Panc1 (cell line): ENCODE results near the gene GRIA4. TPM values are rescaled to one million over a fixed set of nuclear protein-coding genes. Genes with fewer than 3 reads are reported as not detected.
"Not testable (repeated sequence)": the region's sequence is repeated elsewhere in the genome, so short reads cannot be mapped to it uniquely, and the experiment has no call there.

Experiments
- ATAC-seq: fragments of 200-7000 bp; cut with Tn5 transposase; 2 replicates; pipeline ENCODE4 v1.9.1; 2020; ENCODE audit warnings: mild to moderate bottlenecking, moderate library complexity
- BruUV-seq: library from RNA; stranded (reverse); fragments of 400-500 nt; replicated peaks from 2 replicates; lab custom pipeline; 2021; lab: Mats Ljungman, UMichigan
- CTCF ChIA-PET: fragments of 300-600 bp; sonication (Branson Sonifier 250); formaldehyde crosslinking; loops from one replicate; lab custom pipeline; 2022; ENCODE audit warnings: antibody characterized with exemption; lab: Charles Lee
- POLR2A ChIA-PET: fragments of 300-600 bp; sonication (Branson Sonifier 250); formaldehyde crosslinking; loops from one replicate; lab custom pipeline; 2022; ENCODE audit warnings: antibody characterized with exemption; lab: Charles Lee
- DNase-seq: peaks from one replicate; pipeline ENCODE4 v3.0.0-alpha.2; 2010; ENCODE audit warnings: low read depth, low spot score
- H3K27ac ChIP-seq: 2 replicates; pipeline ENCODE4 v1.5.1; 2011; ENCODE audit warnings: mild to moderate bottlenecking, low read length, inconsistent platforms
- H3K27me3 ChIP-seq: fragments of 200-500 bp; sonication (Bioruptor generic); 2 replicates; pipeline ENCODE4 v1.6.0; 2014; ENCODE audit warnings: low read length, inconsistent platforms; ENCODE audit not compliant: control insufficient read depth, insufficient read depth
- H3K36me3 ChIP-seq: fragments of 200-500 bp; sonication (Bioruptor generic); 2 replicates; pipeline ENCODE4 v1.5.1; 2014; ENCODE audit warnings: inconsistent platforms, mild to moderate bottlenecking, low read length, moderate library complexity; ENCODE audit not compliant: control insufficient read depth, insufficient read depth
- H3K4me1 ChIP-seq: 2 replicates; pipeline ENCODE4 v1.5.1; 2011; ENCODE audit warnings: inconsistent platforms, mild to moderate bottlenecking, low read length, moderate library complexity; ENCODE audit not compliant: control insufficient read depth, insufficient read depth
- H3K4me3 ChIP-seq, 2 experiments: 2 replicates each; pipeline ENCODE4 v1.5.1; 2011 to 2012; ENCODE audit warnings: low read depth in 2 of 2, low read length in 2 of 2, mild to moderate bottlenecking in 2 of 2, inconsistent platforms in 1 of 2, moderate library complexity in 1 of 2
- H3K9me3 ChIP-seq: fragments of 200-500 bp; sonication (Bioruptor generic); 2 replicates; pipeline ENCODE4 v1.5.1; 2014; ENCODE audit warnings: low read depth, mild to moderate bottlenecking, inconsistent platforms, low read length, moderate library complexity; ENCODE audit not compliant: control insufficient read depth, insufficient read depth
- POLR2AphosphoS5 ChIP-seq: IDR thresholded peaks from 2 replicates; pipeline ENCODE4 v1.6.1; 2012; ENCODE audit warnings: mild to moderate bottlenecking, low read depth, low read length, moderate library complexity
- SIN3A ChIP-seq: IDR thresholded peaks from 2 replicates; pipeline ENCODE4 v1.6.1; 2012; ENCODE audit warnings: low read depth, mild to moderate bottlenecking, low read length, moderate library complexity, borderline replicate concordance; ENCODE audit not compliant: insufficient read depth
- TCF7L2 ChIP-seq: IDR thresholded peaks from 2 replicates; pipeline ENCODE4 v1.6.1; 2011; ENCODE audit warnings: mild to moderate bottlenecking, low read depth, low read length, inconsistent platforms
- in situ Hi-C: cut with HindIII; loops from 2 replicates; pipeline ENCODE4 v1.10.0; 2016; ENCODE audit warnings: low sequenced_read_pairs, low pct_unique_long_range_greater_than_20kb
- intact Hi-C: fragments of 100-400 bp; cut with micrococcal nuclease; formaldehyde crosslinking; loops from one replicate; pipeline ENCODE4 v1.10.0; 2022; ENCODE audit not compliant: unreplicated experiment
- total RNA-seq: library from RNA; stranded (reverse); gene quantifications from one replicate; pipeline ENCODE4 v1.2.1, GENCODE V29; 2021; ENCODE audit not compliant: unreplicated experiment
- TF ChIP-seq, protein P1 (sequence below): fragments of 450-650 bp; IDR thresholded peaks from 2 replicates; pipeline ENCODE4 v1.5.1; 2017; ENCODE audit warnings: mild to moderate bottlenecking
- TF ChIP-seq, protein P2 (sequence below), 2 experiments: IDR thresholded peaks; 2 replicates each; pipeline ENCODE4 v1.6.1; 2011 to 2012; ENCODE audit warnings: low read depth in 2 of 2, control low read depth in 1 of 2, low read length in 1 of 2, mild to moderate bottlenecking in 1 of 2, moderate library complexity in 1 of 2; ENCODE audit not compliant: insufficient read depth in 1 of 2

Gene GRIA4
- total RNA-seq, 1 experiment from 2014 or later = not detected

DNA sequence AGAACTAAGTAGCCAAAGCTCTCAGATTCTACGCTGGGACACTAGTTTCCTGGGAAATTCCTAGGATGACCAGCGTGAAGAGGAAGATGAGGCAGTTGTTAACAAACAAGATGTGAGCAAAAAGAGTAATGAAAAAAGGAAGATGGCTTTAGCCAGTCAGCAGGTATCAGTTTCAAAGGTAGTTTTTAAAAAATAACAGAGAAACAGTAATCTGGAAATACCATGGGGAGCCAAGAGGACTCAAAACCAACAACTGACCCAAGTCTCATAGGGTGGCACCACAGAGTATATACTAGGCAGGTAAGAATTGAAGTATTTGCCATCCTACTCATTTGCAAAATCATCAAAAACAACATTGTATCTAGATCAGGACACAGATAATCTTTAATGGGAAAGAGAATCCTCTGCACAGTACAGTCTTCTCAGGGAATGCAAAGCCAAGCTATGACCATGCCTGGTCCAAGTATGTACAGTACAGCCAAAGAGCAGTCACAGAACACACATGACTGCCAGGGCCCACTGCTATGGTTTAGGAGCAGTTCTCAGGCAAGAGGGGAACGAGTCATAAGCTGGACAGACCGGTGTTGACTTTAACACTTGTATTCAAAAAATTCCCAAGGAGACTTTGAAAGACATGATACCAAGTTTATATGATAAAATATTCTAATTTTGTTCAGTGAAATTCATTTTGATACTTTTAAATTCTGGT is 391.6 kb downstream of the GRIA4 start:
- Histone ChIP-seq H3K27me3 (no peaks in the 10 kb centered on the region), H3K27ac (no peak overlapping the region), H3K36me3 (no peaks in the 10 kb centered on the region), H3K4me1 (no peaks in the 10 kb centered on the region), H3K9me3 (peaks cover 7% of the 10 kb centered on the region; the same call in 1 of the 2 replicates), H3K4me3 (no peak overlapping the region)
- no TSS peak for BruUV-seq
- TF ChIP-seq, protein P1, sequence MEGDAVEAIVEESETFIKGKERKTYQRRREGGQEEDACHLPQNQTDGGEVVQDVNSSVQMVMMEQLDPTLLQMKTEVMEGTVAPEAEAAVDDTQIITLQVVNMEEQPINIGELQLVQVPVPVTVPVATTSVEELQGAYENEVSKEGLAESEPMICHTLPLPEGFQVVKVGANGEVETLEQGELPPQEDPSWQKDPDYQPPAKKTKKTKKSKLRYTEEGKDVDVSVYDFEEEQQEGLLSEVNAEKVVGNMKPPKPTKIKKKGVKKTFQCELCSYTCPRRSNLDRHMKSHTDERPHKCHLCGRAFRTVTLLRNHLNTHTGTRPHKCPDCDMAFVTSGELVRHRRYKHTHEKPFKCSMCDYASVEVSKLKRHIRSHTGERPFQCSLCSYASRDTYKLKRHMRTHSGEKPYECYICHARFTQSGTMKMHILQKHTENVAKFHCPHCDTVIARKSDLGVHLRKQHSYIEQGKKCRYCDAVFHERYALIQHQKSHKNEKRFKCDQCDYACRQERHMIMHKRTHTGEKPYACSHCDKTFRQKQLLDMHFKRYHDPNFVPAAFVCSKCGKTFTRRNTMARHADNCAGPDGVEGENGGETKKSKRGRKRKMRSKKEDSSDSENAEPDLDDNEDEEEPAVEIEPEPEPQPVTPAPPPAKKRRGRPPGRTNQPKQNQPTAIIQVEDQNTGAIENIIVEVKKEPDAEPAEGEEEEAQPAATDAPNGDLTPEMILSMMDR = no peak
- TF ChIP-seq POLR2AphosphoS5 = no peak
- TF ChIP-seq, protein P2, sequence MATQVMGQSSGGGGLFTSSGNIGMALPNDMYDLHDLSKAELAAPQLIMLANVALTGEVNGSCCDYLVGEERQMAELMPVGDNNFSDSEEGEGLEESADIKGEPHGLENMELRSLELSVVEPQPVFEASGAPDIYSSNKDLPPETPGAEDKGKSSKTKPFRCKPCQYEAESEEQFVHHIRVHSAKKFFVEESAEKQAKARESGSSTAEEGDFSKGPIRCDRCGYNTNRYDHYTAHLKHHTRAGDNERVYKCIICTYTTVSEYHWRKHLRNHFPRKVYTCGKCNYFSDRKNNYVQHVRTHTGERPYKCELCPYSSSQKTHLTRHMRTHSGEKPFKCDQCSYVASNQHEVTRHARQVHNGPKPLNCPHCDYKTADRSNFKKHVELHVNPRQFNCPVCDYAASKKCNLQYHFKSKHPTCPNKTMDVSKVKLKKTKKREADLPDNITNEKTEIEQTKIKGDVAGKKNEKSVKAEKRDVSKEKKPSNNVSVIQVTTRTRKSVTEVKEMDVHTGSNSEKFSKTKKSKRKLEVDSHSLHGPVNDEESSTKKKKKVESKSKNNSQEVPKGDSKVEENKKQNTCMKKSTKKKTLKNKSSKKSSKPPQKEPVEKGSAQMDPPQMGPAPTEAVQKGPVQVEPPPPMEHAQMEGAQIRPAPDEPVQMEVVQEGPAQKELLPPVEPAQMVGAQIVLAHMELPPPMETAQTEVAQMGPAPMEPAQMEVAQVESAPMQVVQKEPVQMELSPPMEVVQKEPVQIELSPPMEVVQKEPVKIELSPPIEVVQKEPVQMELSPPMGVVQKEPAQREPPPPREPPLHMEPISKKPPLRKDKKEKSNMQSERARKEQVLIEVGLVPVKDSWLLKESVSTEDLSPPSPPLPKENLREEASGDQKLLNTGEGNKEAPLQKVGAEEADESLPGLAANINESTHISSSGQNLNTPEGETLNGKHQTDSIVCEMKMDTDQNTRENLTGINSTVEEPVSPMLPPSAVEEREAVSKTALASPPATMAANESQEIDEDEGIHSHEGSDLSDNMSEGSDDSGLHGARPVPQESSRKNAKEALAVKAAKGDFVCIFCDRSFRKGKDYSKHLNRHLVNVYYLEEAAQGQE (IDR thresholded peaks at IDR 0.05; ENCODE audit: insufficient read depth in 1 of 2, low read depth in 2 of 2, low read length in 1 of 2) = no peak
- no peak for TF ChIP-seq SIN3A
- no peak for TF ChIP-seq TCF7L2
- ATAC-seq (no peak), DNase-seq (no peak)
- ChIA-PET POLR2A (no interaction called here), CTCF (no interaction called here)
- in situ Hi-C loops = no loop called here
- intact Hi-C loops = no loop called here

DNA sequence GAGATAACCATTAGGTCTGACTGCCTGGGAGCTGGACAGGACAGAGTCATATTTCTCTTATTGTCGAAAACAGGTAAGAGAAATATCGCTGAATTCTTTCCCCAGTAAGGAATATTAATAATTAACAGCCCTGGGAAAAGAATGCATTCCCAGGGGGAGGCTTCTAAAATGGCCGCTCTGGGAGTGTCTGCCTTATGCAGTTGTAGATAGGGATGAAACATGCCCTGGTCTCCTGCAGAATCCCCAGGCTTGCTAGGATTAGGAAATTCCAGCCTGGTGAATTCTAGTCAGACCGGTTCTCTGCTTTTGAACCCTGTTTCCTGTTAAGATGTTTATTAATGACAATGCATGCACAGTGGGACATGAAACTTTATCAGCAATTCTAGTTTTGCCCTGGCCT is 393.2 kb downstream of the GRIA4 start:
- H3K4me3 ChIP-seq, POLR2A ChIA-PET, H3K27ac ChIP-seq, H3K27me3 ChIP-seq, CTCF ChIA-PET, ATAC-seq, H3K4me1 ChIP-seq, intact Hi-C loops, H3K36me3 ChIP-seq, BruUV-seq, in situ Hi-C loops, DNase-seq: not testable (repeated sequence)
- H3K9me3 ChIP-seq = peaks cover 10% of the 10 kb centered on the region; the same call in 1 of the 2 replicates

DNA sequence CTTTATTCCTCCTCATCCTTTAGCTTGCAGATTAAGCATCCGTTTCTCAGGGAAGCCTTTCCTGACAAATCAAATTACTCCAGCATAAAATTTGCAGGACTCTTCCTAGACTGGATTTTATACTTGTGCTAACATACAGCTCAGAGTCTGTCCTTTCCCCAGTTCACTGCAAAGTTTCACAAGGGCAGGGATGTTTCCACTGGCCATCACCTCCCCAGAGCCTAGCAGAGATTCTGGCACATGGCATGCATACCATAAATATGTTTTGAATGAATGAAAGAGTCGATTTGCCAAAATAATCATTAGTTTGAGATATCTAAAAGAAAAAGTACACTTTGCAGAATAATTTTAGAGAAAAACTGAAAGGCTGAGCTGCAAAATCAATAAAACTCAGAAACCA is 401.6 kb downstream of the GRIA4 start:
- H3K27me3 ChIP-seq = no peaks in the 10 kb centered on the region
- POLR2A ChIA-PET = no interaction called here
- BruUV-seq = no TSS peak

More for the DNA sequence above, 401.6 kb downstream of the GRIA4 start:
- intact Hi-C loops (no loop called here), in situ Hi-C loops (no loop called here)
- DNase-seq (no peak), ATAC-seq (no peak)
- Histone ChIP-seq H3K9me3 (peaks cover 8% of the 10 kb centered on the region; the same call in 1 of the 2 replicates), H3K4me1 (no peaks in the 10 kb centered on the region), H3K36me3 (peaks cover 9% of the 10 kb centered on the region), H3K4me3 (no peak overlapping the region), H3K27ac (no peak overlapping the region)
- CTCF ChIA-PET = no interaction called here
- TF ChIP-seq TCF7L2 (no peak), POLR2AphosphoS5 (no peak), SIN3A (no peak)
- TF ChIP-seq, protein P2 (IDR thresholded peaks at IDR 0.05; ENCODE audit: insufficient read depth in 1 of 2, low read depth in 2 of 2, low read length in 1 of 2) = no peak
- TF ChIP-seq, protein P1 = no peak
